ENCODE data around the gene ERN1.

ERN1 gene

GRCh38 chr17:64006361-64007088, 123.4 kb downstream of the ERN1 start:
- H3K4me3 ChIP-seq (ENCODE audit: low read depth, low read length): peak overlapping the region; percentile 63
- DNase-seq: peak; percentile 90
- TF ChIP-seq CTCF (IDR thresholded peaks at IDR 0.05; ENCODE audit: low read depth, low read length): no peak
- H3K27me3 ChIP-seq: no peaks in the 10 kb centered on the region
- H3K36me3 ChIP-seq: peaks cover 12% of the 10 kb centered on the region
- H3K9me3 ChIP-seq: no peaks in the 10 kb centered on the region
- H3K4me1 ChIP-seq: peaks cover 9% of the 10 kb centered on the region

GRCh38 chr17:64005734-64006167, 124.2 kb downstream of the ERN1 start:
- peaks cover 12% of the 10 kb centered on the region for H3K36me3 ChIP-seq
- H3K4me3 ChIP-seq (ENCODE audit: low read depth, low read length): peak overlapping the region; percentile 63
- H3K27me3 ChIP-seq: no peaks in the 10 kb centered on the region
- TF ChIP-seq CTCF (IDR thresholded peaks at IDR 0.05; ENCODE audit: low read depth, low read length): no peak
- H3K4me1 ChIP-seq: peaks cover 9% of the 10 kb centered on the region
- DNase-seq: peak; percentile 69
- no peaks in the 10 kb centered on the region for H3K9me3 ChIP-seq

GRCh38 chr17:64004903-64005733, 124.8 kb downstream of the ERN1 start:
- DNase-seq: no peak
- no peaks in the 10 kb centered on the region for H3K9me3 ChIP-seq
- TF ChIP-seq CTCF (IDR thresholded peaks at IDR 0.05; ENCODE audit: low read depth, low read length): no peak
- H3K36me3 ChIP-seq: peaks cover 12% of the 10 kb centered on the region
- H3K4me1 ChIP-seq: peaks cover 9% of the 10 kb centered on the region
- peak overlapping the region; percentile 63 for H3K4me3 ChIP-seq (ENCODE audit: low read depth, low read length)
- H3K27me3 ChIP-seq: no peaks in the 10 kb centered on the region

GRCh38 chr17:64004218-64004770, 125.7 kb downstream of the ERN1 start:
- no peak for DNase-seq
- Histone ChIP-seq H3K4me1 (peaks cover 9% of the 10 kb centered on the region), H3K4me3 (ENCODE audit: low read depth, low read length) (no peak overlapping the region), H3K9me3 (no peaks in the 10 kb centered on the region), H3K36me3 (peaks cover 12% of the 10 kb centered on the region), H3K27me3 (no peaks in the 10 kb centered on the region)
- TF ChIP-seq CTCF (IDR thresholded peaks at IDR 0.05; ENCODE audit: low read depth, low read length): no peak

- no peaks in the 10 kb centered on the region for H3K27me3 ChIP-seq
- H3K4me1 ChIP-seq: peaks cover 9% of the 10 kb centered on the region
- peaks cover 12% of the 10 kb centered on the region for H3K36me3 ChIP-seq
- H3K9me3 ChIP-seq: no peaks in the 10 kb centered on the region
- H3K4me3 ChIP-seq (ENCODE audit: low read depth, low read length): no peak overlapping the region
- TF ChIP-seq CTCF (IDR thresholded peaks at IDR 0.05; ENCODE audit: low read depth, low read length): no peak
- no peak for DNase-seq
Observed at GRCh38 chr17:64003526-64004121, 126.3 kb downstream of the ERN1 start.

Measured in BE2C (cell line).